Fibroblast of lung (primary cell): ENCODE data around the gene GLIS1. TPM values are rescaled to one million over a fixed set of nuclear protein-coding genes. Genes with fewer than 3 reads are reported as not detected.
A peak's percentile ranks its signal among the peaks of the same experiment; 100 is the strongest.

ENCODE experiments used
- DNase-seq, 2 donors: peaks; one replicate each; pipeline versions ENCODE4 v3.0.0 to v3.0.0-alpha.2; 2010; ENCODE audit warnings: low read depth in 2 of 2
- H2AFZ ChIP-seq: 2 replicates; pipeline ENCODE4 v1.5.1; 2012; ENCODE audit warnings: low read length, control low read depth, inconsistent platforms
- H3K27ac ChIP-seq: 2 replicates; pipeline ENCODE4 v1.5.1; 2011; ENCODE audit warnings: low read length, control low read depth; ENCODE audit not compliant: insufficient read depth
- H3K27me3 ChIP-seq: 2 replicates; pipeline ENCODE4 v1.5.1; 2011; ENCODE audit warnings: mild to moderate bottlenecking, low read length; ENCODE audit not compliant: control insufficient read depth, insufficient read depth
- H3K36me3 ChIP-seq: 2 replicates; pipeline ENCODE4 v1.5.1; 2011; ENCODE audit warnings: low read length; ENCODE audit not compliant: control insufficient read depth, insufficient read depth
- H3K4me1 ChIP-seq: 2 replicates; pipeline ENCODE4 v1.5.1; 2011; ENCODE audit warnings: low read length; ENCODE audit not compliant: control insufficient read depth, insufficient read depth; ENCODE audit errors: extremely low read depth
- H3K4me2 ChIP-seq: 2 replicates; pipeline ENCODE4 v1.5.1; 2011; ENCODE audit warnings: low read length, control low read depth; ENCODE audit not compliant: insufficient read depth; ENCODE audit errors: extremely low read depth
- H3K4me3 ChIP-seq, 4 experiments: fragments of 200-600 bp in 1 of 4; sonication (generic) in 1 of 4; replicated peaks in 1 of 4; 2 replicates each; pipeline ENCODE4 v1.5.1; 2011 to 2016; ENCODE audit warnings: low read length in 4 of 4, low read depth in 3 of 4, mild to moderate bottlenecking in 3 of 4, control low read depth in 2 of 4, inconsistent platforms in 1 of 4, mixed read lengths in 1 of 4; ENCODE audit not compliant: insufficient read depth in 1 of 4; ENCODE audit errors: control extremely low read depth in 1 of 4
- H3K79me2 ChIP-seq: 2 replicates; pipeline ENCODE4 v1.5.1; 2012; ENCODE audit warnings: mild to moderate bottlenecking, low read length, inconsistent platforms; ENCODE audit not compliant: control insufficient read depth, insufficient read depth
- H3K9ac ChIP-seq: 2 replicates; pipeline ENCODE4 v1.5.1; 2011; ENCODE audit warnings: mild to moderate bottlenecking, low read length, control low read depth; ENCODE audit not compliant: insufficient read depth
- H3K9me3 ChIP-seq: 2 replicates; pipeline ENCODE4 v1.5.1; 2012; ENCODE audit warnings: low read depth, low read length; ENCODE audit not compliant: control insufficient read depth, insufficient read depth
- H4K20me1 ChIP-seq: 2 replicates; pipeline ENCODE4 v1.5.1; 2011; ENCODE audit warnings: low read length; ENCODE audit not compliant: control insufficient read depth, insufficient read depth; ENCODE audit errors: extremely low read depth
- EZH2 ChIP-seq: IDR thresholded peaks from 2 replicates; pipeline ENCODE4 v1.5.1; 2012; ENCODE audit warnings: low read length, control low read depth, mild to moderate bottlenecking; ENCODE audit errors: missing control alignments
- polyA plus RNA-seq, 2 donors: library from polyadenylated mRNA; depleted of rRNA in 1 of 2; stranded (reverse) in 1 of 2; unstranded in 1 of 2; fragments of >200 nt; gene quantifications; 2 replicates each; pipeline ENCODE4 v1.2.1, GENCODE V29; 2011 to 2012; ENCODE audit warnings: missing spikeins in 1 of 2
- total RNA-seq: library from RNA; depleted of rRNA; stranded (reverse); fragments of >200 nt; gene quantifications from 2 replicates; pipeline ENCODE4 v1.2.1, GENCODE V29; 2014
- TF ChIP-seq, protein P1 (sequence below), 2 donors: IDR thresholded peaks in 1 of 2; conservative IDR thresholded peaks in 1 of 2; 1 replicate in 1 of 2; 2 replicates in 1 of 2; pipeline ENCODE4 v1.5.1; 2011 to 2012; ENCODE audit warnings: low read length in 2 of 2, control low read depth in 1 of 2, inconsistent platforms in 1 of 2, low read depth in 1 of 2, mild to moderate bottlenecking in 1 of 2

The GLIS1 gene
- total and polyA plus RNA-seq, 2 donors (not counting 1 experiment from before 2014, with no cell fraction given), result under 0.01 to 0.05 TPM

DNA sequence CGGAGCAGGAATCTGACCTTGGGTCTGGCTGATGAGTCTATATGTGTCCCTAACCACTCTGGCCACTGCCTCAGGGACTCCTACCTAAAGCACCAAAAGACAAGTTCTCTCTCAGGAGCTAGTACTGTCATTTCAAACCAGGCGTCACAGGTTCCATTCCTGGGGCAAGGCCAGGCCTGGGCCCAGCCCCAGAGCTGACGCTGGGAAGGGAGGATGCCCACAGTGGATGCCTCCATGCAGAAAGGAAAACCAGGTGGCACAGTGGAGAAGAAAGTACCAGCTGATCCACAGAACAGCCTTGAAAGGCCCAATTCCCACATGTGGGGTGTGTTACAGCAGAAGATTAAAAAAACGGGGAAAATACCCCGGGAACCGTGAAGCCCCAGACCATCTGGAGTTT lies 202.4 kb downstream of the GLIS1 start:
- no peak for DNase-seq
- no peak overlapping the region for H3K4me2 ChIP-seq
- no peak overlapping the region for H3K27ac ChIP-seq
- peaks cover 7% of the 10 kb centered on the region for H3K27me3 ChIP-seq
- no peak overlapping the region for H2AFZ ChIP-seq
- H3K79me2 ChIP-seq, result no peaks in the 10 kb centered on the region
- no peaks in the 10 kb centered on the region for H4K20me1 ChIP-seq
- no peak overlapping the region for H3K4me3 ChIP-seq
- H3K4me1 ChIP-seq, result peaks cover 4% of the 10 kb centered on the region
- TF ChIP-seq EZH2, result no peak
- TF ChIP-seq, protein P1, sequence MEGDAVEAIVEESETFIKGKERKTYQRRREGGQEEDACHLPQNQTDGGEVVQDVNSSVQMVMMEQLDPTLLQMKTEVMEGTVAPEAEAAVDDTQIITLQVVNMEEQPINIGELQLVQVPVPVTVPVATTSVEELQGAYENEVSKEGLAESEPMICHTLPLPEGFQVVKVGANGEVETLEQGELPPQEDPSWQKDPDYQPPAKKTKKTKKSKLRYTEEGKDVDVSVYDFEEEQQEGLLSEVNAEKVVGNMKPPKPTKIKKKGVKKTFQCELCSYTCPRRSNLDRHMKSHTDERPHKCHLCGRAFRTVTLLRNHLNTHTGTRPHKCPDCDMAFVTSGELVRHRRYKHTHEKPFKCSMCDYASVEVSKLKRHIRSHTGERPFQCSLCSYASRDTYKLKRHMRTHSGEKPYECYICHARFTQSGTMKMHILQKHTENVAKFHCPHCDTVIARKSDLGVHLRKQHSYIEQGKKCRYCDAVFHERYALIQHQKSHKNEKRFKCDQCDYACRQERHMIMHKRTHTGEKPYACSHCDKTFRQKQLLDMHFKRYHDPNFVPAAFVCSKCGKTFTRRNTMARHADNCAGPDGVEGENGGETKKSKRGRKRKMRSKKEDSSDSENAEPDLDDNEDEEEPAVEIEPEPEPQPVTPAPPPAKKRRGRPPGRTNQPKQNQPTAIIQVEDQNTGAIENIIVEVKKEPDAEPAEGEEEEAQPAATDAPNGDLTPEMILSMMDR (conservative IDR thresholded peaks at IDR 0.05 in 1 of 2, IDR thresholded peaks at IDR 0.05 in 1 of 2; ENCODE audit: low read depth in 1 of 2, low read length in 2 of 2), result no peak
- H3K9me3 ChIP-seq, result no peaks in the 10 kb centered on the region
- no peak overlapping the region for H3K9ac ChIP-seq
- H3K36me3 ChIP-seq, result no peaks in the 10 kb centered on the region

DNA sequence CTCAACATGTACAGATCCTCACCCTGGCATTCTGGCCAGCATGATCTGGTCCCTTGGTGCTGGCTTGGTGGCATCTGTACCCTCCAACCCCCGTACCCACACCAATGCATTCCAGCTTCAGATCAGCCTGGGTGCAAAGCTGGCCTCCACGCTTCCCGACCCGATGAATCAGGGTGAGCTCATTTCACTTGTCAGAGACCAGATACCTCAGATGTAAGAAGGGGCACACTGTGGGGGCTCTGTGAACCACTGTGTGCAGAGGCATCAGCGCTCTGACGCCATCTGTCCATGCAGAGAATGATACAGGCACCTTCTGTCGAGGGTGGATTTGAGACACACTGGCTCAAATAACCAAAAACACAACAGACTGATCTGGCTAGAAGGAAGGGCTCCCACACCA lies 203.1 kb downstream of the GLIS1 start:
- Histone ChIP-seq H3K27me3 (peaks cover 7% of the 10 kb centered on the region), H3K79me2 (no peaks in the 10 kb centered on the region), H3K9ac (no peak overlapping the region), H2AFZ (no peak overlapping the region), H3K4me2 (no peak overlapping the region), H3K4me3 (no peak overlapping the region), H3K4me1 (no peaks in the 10 kb centered on the region), H3K27ac (no peak overlapping the region), H3K36me3 (no peaks in the 10 kb centered on the region), H4K20me1 (no peaks in the 10 kb centered on the region), H3K9me3 (no peaks in the 10 kb centered on the region)
- DNase-seq, result peak in 1 of 2 donors; percentile 34
- TF ChIP-seq, protein P1 (conservative IDR thresholded peaks at IDR 0.05 in 1 of 2, IDR thresholded peaks at IDR 0.05 in 1 of 2; ENCODE audit: low read depth in 1 of 2, low read length in 2 of 2), result no peak
- TF ChIP-seq EZH2, result no peak

DNA sequence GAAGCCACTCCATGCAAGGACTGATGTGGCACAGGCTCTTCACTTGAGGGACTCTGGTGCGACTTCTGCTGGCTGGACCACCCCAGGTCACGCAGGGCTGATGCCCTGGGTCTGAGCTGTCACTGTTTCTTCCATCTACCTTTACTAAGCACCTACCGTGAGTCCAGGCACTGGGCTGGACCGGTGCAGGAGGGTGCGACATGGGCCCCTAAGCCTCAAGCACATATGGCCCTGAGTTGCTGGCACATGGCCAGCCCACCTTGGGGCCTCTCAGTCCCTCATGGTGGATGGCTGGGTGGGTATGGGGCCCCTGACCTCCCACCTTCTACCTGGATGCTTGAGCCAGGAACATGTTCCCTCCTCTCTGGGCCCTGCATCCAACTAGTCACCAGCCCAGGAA lies 203.7 kb downstream of the GLIS1 start:
- Histone ChIP-seq H3K9ac (no peak overlapping the region), H3K79me2 (no peaks in the 10 kb centered on the region), H3K9me3 (no peaks in the 10 kb centered on the region), H4K20me1 (no peaks in the 10 kb centered on the region), H3K4me2 (no peak overlapping the region), H3K27me3 (peaks cover 7% of the 10 kb centered on the region), H2AFZ (no peak overlapping the region), H3K4me3 (no peak overlapping the region), H3K36me3 (no peaks in the 10 kb centered on the region), H3K4me1 (no peaks in the 10 kb centered on the region), H3K27ac (no peak overlapping the region)
- no peak for TF ChIP-seq EZH2
- TF ChIP-seq, protein P1 (conservative IDR thresholded peaks at IDR 0.05 in 1 of 2, IDR thresholded peaks at IDR 0.05 in 1 of 2; ENCODE audit: low read depth in 1 of 2, low read length in 2 of 2), result no peak
- no peak for DNase-seq
